CD4-positive, alpha-beta T cell treated with Interleukin-12 subunit alpha and Interleukin-12 subunit beta, for 1 hour (primary cell): ENCODE data around the gene RTN4R.

Experiments used
- DNase-seq: peaks from one replicate; pipeline ENCODE4 v3.0.0-alpha.2; 2020

The RTN4R gene

DNA sequence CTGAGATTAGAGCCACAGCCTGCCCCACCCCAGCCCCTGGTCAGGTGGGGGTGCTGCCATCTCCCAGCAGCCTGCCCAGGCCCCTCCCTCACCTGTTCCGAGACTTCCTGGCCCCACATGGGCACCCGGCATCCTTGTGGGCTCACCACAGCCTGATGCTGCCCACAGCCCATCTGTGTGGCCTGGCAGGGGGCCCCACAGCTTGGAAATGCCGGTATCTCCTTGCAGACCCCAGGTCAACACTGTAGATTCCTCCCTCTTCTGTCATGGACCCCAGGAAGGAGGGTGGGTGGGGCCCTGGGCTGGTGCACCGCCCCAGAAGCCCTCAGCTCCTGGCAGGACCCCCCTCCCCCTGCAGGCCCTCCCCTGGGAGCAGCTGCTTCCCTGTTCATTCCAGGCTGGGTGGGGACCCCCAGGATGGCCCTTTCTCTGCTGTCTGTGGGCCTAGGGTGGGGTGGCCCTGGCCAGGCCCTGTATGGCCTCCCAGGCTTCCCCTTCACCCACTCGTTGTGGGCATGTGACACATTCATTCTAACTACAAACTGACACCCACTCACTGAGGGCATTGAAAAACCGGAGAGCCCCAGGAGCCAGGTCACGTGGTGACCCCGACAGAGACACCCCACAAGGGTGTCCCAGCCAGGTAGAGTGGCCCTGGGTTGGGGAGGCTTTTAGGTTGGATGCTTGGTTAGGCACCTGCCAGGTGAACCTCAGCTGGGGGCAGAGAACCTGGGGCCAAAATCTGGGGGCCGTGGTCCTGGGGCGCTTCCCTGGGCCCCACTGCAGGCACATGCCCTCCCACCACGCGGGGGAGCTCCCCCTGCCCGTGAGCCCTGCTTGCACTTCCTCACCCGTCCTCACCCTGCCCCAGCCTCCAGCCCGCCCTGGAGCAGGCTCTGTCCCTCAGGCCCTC, 73.2 kb downstream of the RTN4R start:
- DNase-seq: no peak

DNA sequence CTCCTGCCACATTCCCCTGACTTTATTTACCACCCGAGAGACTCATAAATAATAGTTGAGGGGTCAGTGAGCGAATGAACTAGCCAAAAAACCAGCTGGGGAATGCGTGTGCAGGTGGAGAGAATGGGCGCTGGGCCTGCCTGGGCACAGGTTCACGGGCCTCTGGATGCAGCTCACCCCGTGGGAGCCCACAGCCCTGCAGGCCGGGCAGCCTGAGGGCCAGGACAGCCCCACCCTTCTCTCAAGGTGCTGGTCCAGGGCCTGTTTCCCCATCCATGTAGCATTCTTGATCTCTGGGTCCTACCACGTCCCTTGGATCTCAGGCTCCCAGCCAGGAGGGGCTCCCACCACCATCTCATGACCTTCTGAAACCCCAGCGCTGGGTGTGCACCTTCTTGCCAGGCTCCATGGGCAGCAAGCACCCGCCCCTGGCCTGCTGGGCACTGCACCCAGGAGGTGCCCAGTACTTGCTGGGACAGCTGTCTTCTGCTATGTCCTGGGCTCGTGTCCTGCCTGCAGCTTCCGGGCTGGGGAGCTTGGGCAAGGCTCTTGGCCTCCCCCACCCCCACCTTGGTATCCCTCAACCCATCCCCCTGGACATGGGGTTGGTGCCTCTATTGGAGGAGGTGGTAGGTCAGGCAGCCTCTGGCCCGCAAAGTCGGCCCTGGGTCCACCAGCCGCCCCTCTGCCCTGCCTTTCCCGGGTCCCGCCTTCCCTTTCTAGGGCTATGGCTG, 74.2 kb downstream of the RTN4R start:
- no peak for DNase-seq

DNA sequence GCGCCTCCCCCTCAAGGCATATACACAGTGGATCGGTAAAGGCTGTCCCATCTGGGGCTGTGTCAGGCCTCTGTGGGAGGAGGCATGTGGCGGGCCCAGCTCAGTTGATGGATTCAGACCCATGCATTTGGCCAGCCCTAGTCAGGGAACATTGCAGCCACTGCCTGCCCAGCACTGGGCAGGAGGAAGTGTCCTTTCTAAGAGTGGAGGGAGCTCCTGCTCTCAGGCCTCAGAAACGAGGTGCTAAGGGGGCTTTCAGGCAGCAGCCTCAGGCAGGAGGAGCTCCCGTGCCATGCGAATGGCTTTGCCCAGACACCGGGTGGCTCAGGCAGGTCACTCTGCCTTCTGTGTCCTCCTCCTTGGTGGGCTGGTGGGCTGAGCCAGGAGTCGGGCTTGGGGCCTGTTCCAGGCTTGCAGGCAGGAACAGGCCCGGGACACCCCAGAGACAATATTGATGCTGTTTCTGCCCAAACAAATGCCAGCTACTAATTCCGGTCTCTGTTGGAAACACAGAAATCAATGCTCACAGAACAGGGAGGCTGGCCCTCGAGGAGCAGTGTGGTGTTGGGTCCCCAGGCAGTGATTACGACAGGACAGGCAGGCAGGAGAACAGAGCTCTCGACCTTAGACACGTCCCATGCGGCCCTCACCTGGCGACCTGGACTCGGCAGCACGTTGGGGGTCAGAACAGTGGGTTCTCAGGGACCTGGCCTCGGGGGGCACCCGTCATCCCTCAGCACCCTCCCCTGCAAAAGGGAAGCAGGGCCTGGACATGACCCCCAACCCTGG, 75.0 kb downstream of the RTN4R start:
- no peak for DNase-seq

DNA sequence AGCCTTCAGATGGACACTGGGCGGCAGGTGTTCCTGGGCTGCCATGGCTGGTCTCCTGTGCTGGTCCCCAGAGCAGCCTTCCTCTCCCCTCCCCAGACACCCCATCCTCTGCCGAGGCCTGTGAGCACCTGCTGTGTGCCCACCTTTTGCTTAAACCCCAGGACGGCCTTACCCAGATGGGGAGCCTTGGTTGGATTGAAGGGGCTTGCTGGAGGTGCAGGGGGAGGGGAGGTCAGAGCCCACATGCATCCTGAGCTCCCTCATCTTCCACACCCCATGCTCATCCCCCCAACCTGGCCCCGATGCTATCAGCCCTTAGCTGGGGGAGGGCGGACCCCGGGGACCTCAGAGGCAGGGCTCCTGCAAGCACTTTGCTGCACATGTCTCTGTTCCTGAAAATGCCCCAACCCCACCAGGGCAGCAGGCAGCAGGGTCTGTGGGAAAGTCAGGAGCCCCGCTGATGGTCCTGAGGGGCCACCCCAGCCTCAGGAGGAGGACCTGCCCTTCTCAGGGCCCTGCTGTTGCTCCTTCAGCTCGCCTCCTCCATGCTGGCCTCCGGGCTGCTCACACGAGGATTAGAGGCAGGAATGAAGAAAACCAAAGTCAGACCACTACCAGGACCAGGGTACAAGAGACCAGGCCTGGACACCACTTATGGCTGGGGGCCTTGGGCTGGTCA, 75.7 kb downstream of the RTN4R start:
- no peak for DNase-seq

DNA sequence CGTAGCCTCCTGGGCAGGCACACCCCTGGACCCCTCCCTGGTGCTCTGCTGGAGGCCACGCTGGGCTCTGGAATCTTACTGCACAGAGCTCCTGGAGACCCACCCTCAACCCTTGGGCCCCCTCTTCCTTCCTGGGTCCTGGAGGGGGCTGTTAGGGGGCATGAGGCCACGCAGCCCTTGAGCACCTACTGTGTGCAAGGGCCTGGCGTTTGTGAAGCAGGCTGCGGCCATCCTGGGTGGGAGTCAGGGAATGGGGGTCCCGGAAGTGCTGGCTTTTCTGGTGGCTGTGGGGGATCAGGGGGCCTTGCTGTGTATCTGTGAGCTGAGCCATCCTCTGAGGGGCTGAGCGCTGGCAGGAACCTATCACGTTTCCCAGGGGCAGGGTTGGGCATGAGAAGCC, 76.3 kb downstream of the RTN4R start:
- no peak for DNase-seq
